GM12874 (cell line): ENCODE measurements around the gene PARS2.

Experiments
- TF ChIP-seq, protein P1 (sequence below): IDR thresholded peaks from 2 replicates; pipeline ENCODE4 v1.5.1; 2011; ENCODE audit warnings: low read depth, mild to moderate bottlenecking, control low read depth, low read length, moderate library complexity; ENCODE audit not compliant: insufficient read depth

The PARS2 gene

DNA sequence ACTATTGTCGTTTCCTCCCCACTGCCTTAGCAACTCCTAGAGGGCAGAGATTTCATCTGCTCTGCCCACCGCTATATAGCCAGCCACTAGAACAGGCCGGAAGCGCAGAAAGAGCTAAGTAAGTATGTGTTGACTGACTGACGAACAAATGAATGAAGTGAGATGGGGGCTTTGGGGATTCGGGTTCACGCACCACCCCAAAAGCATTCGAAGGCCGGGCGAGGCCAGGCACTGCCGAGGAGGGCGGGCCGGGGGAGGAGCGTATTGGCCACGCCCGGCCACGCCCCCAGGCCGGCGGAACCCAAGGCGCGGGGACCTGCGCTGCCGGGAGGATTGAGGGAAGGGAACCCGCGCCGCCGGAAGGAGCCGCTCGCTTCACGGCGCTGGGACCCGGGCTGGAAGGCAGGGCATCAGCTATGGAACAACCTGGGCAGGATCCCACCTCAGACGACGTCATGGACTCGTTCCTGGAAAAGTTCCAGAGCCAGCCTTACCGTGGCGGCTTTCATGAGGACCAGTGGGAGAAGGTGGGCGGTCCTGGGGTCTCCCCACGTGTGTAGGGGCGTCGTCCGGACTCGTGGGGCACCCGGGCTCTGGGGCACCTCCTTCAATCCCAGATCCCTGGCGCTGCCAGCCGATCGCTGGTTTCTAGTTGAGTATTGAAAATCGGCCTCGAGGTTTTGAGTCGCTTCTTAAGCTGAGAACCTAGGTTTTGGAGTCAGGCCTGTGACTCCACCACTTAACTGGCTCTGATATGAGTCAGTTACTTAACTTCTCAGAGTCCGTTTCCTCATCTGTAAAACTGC, 48.6 kb downstream of the PARS2 start, which contains the start of gene TTC4:
Gene TTC4 (plus strand): TSS at position 369 of the 806 bp plus-strand sequence. CDS start 48 bp downstream, at position 417.
- TF ChIP-seq, protein P1, sequence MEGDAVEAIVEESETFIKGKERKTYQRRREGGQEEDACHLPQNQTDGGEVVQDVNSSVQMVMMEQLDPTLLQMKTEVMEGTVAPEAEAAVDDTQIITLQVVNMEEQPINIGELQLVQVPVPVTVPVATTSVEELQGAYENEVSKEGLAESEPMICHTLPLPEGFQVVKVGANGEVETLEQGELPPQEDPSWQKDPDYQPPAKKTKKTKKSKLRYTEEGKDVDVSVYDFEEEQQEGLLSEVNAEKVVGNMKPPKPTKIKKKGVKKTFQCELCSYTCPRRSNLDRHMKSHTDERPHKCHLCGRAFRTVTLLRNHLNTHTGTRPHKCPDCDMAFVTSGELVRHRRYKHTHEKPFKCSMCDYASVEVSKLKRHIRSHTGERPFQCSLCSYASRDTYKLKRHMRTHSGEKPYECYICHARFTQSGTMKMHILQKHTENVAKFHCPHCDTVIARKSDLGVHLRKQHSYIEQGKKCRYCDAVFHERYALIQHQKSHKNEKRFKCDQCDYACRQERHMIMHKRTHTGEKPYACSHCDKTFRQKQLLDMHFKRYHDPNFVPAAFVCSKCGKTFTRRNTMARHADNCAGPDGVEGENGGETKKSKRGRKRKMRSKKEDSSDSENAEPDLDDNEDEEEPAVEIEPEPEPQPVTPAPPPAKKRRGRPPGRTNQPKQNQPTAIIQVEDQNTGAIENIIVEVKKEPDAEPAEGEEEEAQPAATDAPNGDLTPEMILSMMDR, result no peak

DNA sequence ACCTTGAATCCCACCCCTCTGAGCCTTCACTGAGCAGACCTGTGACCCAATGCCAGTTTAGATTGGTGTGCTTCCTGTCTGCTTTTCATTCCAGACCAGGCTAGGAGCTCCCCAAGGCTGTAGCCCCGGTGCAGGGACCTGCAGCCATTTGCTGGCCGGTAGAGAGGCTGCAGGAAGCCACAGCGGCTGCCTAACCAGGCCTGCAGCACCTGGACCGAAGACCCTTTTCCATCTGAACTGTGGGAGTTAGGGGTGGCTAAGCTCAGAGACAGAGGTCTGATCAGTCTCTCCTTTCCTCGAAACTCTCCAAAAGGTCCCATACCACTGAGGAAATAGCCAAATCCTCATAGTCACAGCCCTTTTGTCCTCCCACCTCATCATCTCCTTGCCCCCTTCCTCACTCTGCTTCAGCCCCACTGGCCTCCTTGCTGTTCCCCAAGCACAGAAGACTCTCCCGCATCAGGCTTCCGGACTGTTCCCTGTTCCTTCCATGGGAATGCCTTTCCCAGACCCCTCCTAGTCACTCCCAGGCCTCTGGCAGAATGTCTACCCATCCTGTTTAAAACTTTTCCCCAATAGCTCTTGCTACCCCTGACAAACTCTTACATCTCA, 49.3 kb downstream of the PARS2 start:
- TF ChIP-seq, protein P1, result no peak

DNA sequence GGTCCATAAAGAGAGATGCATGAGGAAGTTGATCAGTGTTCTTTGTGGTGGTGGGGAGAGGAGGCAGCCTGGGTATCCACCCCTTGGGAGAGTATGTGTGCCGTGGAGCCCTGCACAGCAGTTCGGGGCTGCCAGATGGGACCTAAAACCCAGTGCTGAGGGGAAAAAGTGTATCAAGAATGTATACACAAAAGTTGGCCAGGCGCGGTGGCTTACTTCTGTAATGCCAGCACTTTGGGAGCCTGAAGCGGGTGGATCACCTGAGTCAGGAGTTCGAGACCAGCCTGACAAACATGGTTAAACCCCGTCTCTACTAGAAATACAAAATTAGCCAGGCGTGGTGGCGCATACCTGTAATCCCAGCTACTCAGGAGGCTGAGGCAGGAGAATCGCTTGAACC, 52.8 kb downstream of the PARS2 start:
- TF ChIP-seq, protein P1, result no peak

DNA sequence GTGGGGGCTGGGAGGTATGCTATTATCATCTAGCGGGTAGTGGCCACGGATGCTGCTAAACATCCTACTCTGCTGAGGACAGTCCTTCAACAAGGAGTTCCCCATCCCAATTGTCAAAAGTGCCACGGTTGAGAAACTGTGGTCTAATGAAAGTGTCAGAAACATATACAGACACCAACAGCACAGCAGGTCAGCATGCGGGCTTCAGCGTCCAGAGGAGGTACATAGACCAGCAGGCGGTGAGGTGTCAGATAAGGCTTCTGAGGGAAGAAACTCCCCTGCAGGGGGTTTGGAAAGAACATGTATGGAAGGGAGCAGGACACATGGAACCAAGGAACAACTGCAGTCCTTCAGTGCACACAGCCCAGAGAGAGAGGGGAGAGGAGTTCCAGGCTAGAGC, 53.5 kb downstream of the PARS2 start:
- TF ChIP-seq, protein P1, result no peak

DNA sequence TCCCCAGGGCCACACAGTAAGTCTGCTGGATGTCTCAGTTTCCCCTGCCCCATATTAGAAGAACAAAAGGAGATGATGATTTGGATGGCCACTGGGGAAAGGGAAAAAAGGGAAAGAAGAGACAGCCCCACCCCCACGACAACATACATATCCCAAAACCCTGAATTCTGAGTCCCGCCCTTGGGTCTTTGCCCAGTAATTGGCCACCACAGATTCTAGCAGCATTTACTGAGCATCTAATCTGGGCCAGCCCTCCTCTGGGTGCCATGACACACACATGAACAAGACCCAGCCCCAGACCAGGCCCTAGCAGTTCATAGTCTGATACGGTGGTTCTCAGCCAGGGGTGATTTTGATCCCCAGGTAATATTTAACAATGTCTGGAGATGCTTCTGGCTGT, 53.9 kb downstream of the PARS2 start:
- TF ChIP-seq, protein P1, result no peak

DNA sequence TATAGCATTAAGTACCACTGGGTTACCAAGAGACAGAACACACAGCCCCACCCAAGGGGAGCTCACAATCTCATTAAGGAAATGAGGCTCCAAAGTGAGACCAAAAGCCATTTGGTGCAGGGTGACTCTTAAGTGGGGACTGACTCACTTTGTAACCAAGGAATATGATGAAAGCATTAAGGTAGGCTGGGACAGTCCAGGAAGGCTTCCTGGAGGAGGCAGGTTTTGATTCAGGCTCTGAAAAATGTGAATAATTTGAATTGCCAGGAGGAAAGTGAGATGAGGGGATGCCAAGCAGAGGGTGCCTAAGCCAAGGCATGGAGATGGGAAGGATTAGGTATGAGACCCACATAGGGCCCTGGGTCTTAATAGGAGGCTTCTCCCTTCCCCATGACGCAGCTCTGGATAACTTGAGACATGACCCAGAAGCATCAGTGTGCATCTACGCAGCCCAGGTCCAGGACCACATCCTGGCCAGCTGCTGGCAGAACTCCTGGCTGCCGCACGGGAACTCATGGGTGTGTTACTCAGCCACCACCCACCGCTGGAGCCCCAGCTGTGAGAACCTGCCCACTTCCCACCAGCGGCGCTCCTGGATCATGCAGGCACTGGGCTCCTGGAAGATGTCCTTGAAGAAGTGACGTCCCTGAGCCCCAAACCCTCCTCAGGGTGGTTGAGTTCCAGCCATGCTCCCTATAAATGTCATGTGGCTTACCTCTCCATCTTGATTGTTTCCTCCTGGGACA, 54.6 kb downstream of the PARS2 start:
- TF ChIP-seq, protein P1, result no peak

DNA sequence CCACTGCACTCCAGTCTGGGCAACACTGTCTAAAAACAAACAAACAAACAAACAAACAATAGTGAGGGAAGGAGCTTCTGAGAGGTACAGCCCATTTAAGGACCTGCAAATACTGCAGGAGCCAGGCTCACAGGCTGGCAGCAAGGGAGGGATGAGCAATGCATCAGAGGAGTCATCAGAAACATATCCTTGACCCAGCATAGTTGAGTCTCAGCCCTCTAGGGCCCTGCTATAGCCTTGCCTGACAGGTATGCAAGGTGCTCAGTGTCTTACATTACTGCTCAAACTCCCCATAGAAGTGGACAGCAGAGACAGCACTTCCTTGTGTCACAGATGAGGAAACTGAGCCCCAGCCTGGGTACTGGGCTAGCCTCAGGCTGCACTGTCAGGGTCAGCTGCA, 55.9 kb downstream of the PARS2 start:
- TF ChIP-seq, protein P1, result no peak
